GM12892 (cell line): ENCODE data around the gene LOXL3.
"Not testable (repeated sequence)": the region's sequence is repeated elsewhere in the genome, so short reads cannot be mapped to it uniquely, and the experiment has no call there.

Experiments
- DNase-seq: peaks from one replicate; pipeline ENCODE4 v3.0.0; 2011; ENCODE audit not compliant: insufficient read length
- FAIRE-seq: peaks from 2 replicates; lab custom pipeline; 2011; peaks lifted over from hg19 to GRCh38; lab: Jason Lieb, UNC
- POLR2A ChIP-seq: IDR thresholded peaks from 2 replicates; pipeline ENCODE4 v1.6.1; 2011; ENCODE audit warnings: low read depth, low read length, control low read depth
- POLR2AphosphoS5 ChIP-seq: IDR thresholded peaks from 2 replicates; pipeline ENCODE4 v1.6.1; 2011; ENCODE audit warnings: low read depth, low read length, control low read depth
- TAF1 ChIP-seq: IDR thresholded peaks from 2 replicates; pipeline ENCODE4 v1.6.1; 2011; ENCODE audit warnings: low read depth, mild to moderate bottlenecking, control low read depth, low read length, borderline replicate concordance

LOXL3 gene

GRCh38 chr2:74571058-74571457, 17.3 kb upstream of the LOXL3 start:
- FAIRE-seq = peak; percentile 96
- TF ChIP-seq TAF1 (no peak), POLR2A (0 out of 2 replicates have a peak, but pooled peaks have one; percentile 22)
- DNase-seq = no peak

- no peak for DNase-seq
- FAIRE-seq = no peak
- TF ChIP-seq POLR2AphosphoS5 (no peak), TAF1 (no peak), POLR2A (no peak)
These were observed 15.9 kb upstream of the LOXL3 start for GRCh38 chr2:74569686-74570085.

- no peak for DNase-seq
- FAIRE-seq = peak; percentile 54
- no peak for TF ChIP-seq POLR2A
- no peak for TF ChIP-seq POLR2AphosphoS5
These were observed 14.1 kb upstream of the LOXL3 start for GRCh38 chr2:74567881-74568280.

GRCh38 chr2:74566754-74567085, 13.0 kb upstream of the LOXL3 start:
- no peak for TF ChIP-seq TAF1
- no peak for DNase-seq
- FAIRE-seq = peak; percentile 38

- FAIRE-seq = no peak
- no peak for DNase-seq
- TF ChIP-seq POLR2A = no peak
- no peak for TF ChIP-seq POLR2AphosphoS5
- TF ChIP-seq TAF1 = no peak
These were observed 12.5 kb upstream of the LOXL3 start for GRCh38 chr2:74566076-74566753.

- no peak for FAIRE-seq
These were observed 10.5 kb upstream of the LOXL3 start for GRCh38 chr2:74564222-74564621.

GRCh38 chr2:74562126-74562775, 8.5 kb upstream of the LOXL3 start:
- DNase-seq = no peak
- no peak for FAIRE-seq
- TF ChIP-seq TAF1 = no peak
- TF ChIP-seq POLR2A = no peak
- no peak for TF ChIP-seq POLR2AphosphoS5

More at GRCh38 chr2:74564222-74564621, 10.5 kb upstream of the LOXL3 start:
- TF ChIP-seq TAF1 (no peak), POLR2A (no peak), POLR2AphosphoS5 (no peak)
- no peak for DNase-seq

GRCh38 chr2:74561022-74561421, 7.3 kb upstream of the LOXL3 start:
- FAIRE-seq, DNase-seq: not testable (repeated sequence)

- FAIRE-seq = no peak
- DNase-seq = no peak
- TF ChIP-seq POLR2AphosphoS5 (no peak), POLR2A (peak; percentile 12; the same call in 1 of the 2 replicates)
These were observed 6.8 kb upstream of the LOXL3 start for GRCh38 chr2:74560591-74560990.

- no peak for DNase-seq
- no peak for TF ChIP-seq POLR2A
- TF ChIP-seq TAF1 = no peak
- TF ChIP-seq POLR2AphosphoS5 = no peak
- no peak for FAIRE-seq
These were observed 6.2 kb upstream of the LOXL3 start for GRCh38 chr2:74559912-74560311.

GRCh38 chr2:74558284-74559230, 4.8 kb upstream of the LOXL3 start:
- FAIRE-seq (no peak), DNase-seq (no peak)
- TF ChIP-seq POLR2A (0 out of 2 replicates have a peak, but pooled peaks have one; percentile 21), POLR2AphosphoS5 (peak; percentile 15; the same call in 1 of the 2 replicates), TAF1 (no peak)

- TF ChIP-seq POLR2A (peak; percentile 41; the same call in 1 of the 2 replicates), TAF1 (no peak)
- DNase-seq = no peak
- no peak for FAIRE-seq
These were observed 3.2 kb upstream of the LOXL3 start for GRCh38 chr2:74556831-74557370.
